DMS79 treated with DMSO at 0.1 percent for 48 hours (cell line): Measurements from ENCODE around the gene FER.
"Not testable (repeated sequence)": the region's sequence is repeated elsewhere in the genome, so short reads cannot be mapped to it uniquely, and the experiment has no call there.

ENCODE experiments used
- DNase-seq: peaks from one replicate; lab custom pipeline; 2025; lab: John Stamatoyannopoulos, UW

The FER gene

GRCh38 chr5:108747774-108748400, at the start of gene FER:
Gene FER (plus strand): TSS chr5:108747897. CDS start chr5:108798183, 50,286 bp downstream.
- no peak for DNase-seq

DNA sequence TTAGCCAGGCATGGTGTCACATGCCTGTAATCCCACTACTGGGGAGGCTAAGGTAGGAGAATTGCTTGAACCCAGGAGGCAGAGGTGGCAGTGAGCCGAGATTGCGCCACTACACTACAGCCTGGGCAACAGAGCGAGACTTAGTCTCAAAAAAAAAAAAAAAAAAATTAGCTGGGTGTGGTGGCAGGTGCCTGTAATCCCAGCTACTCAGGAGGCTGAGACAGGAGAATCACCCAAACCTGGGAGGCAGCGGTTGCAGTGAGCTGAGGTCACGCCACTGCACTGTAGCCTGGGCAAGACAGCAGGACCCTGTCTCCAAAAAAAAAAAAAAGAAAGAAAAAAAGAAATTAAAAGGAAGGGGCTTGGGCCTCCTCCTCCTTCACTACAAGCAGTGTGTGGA, 47.3 kb upstream of the FER start:
- DNase-seq, result not testable (repeated sequence)

DNA sequence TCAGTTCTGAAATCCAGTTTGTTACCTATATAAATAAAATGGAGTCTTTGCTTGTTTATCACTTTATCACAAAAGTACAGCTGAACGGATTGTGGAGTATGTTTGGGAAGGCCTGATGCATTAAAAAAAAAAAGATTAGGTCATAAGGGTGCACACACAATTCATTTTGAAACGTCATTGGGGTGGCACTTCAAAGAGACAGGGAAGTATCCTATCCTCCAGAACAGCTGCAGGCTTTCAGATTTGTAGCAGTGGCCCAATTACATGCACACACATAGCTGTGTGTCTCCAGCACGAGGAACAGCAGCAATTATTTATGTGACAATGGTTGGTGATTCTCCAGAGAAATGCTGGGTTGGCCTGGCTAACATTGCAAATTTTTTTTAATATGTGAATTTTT, 46.8 kb upstream of the FER start:
- DNase-seq, result peak; percentile 2

DNA sequence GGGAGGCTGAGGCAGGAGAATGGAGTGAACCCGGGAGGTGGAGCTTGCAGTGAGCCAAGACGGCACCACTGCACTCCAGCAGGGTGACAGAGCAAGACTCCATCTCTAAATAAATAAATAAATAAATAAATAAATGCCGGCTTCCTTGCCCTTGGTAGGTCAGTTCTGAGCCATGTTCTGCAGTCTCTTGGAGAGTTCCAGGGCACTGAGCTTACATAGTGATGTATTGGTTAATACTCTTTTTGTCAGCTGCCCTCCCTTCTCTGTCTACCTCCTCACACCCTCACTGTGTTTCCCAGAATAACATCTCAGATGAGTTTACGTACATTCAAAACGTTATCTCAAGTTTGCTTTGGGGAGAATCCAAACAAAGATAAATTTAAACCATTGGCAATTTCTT, 45.2 kb upstream of the FER start:
- DNase-seq, result no peak

- DNase-seq, result no peak
Observed at GRCh38 chr5:108703313-108703712, 44.4 kb upstream of the FER start.

DNA sequence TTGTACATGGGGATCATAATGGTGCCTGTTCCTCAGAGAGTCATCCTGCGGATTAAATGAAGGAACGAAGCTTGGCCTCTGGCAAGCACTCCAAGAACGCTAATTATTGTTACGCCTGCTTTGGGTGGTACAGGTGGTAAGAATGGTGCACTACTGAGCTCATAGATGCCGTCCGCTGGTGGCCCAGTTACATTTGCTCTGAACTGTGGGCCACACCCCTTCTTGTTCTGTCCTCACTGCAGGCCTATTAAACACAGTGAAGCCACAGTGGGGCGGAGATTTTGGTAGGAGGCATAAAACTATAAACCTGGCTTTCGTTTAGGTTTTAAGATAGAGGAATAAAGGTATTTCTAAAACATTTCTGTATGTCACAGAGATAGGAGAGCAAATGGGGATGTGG, 40.6 kb upstream of the FER start:
- no peak for DNase-seq

GRCh38 chr5:108711898-108712297, 35.8 kb upstream of the FER start:
- no peak for DNase-seq

GRCh38 chr5:108715408-108715807, 32.3 kb upstream of the FER start:
- no peak for DNase-seq

DNA sequence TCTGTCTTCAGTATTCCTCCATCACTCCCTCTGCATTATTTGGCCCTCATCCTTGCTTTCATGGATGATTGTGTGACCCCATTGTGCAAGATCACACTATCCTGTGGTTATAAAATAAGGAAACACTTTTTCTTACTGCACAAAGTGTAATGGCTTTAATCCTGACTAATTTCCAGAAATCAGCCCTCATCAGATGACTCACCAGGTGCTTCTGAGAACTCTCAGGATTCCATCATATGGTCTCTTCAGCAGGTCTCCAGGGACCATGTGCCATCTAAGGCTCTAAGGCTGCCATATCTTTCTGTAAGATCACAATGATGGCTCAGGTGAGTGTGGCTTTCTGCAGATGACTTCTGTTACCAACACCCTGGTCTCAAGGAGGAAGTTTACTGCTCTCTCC, 27.3 kb upstream of the FER start:
- DNase-seq, result no peak

DNA sequence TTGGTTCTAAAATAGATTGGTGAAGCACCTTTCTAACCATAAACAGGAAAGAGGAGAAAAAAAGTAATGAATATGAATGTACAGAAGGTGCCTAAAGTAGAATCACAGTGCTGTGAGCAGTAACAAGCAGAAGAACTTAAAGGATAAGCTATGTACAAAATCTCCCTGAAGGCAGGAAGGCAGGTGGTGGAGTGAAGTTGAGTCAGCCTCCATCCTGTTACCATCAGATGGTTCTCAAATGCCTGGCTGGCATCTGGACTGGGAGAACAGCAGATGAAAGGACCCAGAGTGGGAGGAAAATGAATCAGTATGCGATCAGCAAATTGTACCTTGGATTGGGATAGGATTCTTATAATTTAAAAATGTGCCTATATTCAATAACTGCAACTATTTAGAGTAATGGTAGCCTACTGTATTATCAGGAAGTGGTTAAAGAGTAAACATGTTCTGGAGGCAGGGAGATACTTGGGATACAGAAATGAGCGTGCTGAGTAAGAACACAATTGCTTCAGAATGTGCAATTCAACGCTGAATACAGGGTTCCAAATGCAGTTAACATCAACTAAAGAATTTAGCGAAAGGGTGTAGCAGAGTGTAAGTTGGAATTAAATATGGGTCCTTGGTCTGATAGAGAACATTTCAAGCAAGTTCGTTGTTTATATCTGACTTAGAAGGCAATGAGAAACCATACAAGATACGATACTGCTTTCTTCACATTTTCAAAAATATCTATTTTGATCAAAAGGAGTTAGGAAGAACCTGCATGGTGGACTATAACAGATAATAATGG, 21.1 kb upstream of the FER start:
- no peak for DNase-seq

- DNase-seq, result peak; percentile 55
Observed at GRCh38 chr5:108727236-108727650, 20.5 kb upstream of the FER start.

- DNase-seq, result peak; percentile 74
Observed at GRCh38 chr5:108727651-108728565, 19.8 kb upstream of the FER start.

DNA sequence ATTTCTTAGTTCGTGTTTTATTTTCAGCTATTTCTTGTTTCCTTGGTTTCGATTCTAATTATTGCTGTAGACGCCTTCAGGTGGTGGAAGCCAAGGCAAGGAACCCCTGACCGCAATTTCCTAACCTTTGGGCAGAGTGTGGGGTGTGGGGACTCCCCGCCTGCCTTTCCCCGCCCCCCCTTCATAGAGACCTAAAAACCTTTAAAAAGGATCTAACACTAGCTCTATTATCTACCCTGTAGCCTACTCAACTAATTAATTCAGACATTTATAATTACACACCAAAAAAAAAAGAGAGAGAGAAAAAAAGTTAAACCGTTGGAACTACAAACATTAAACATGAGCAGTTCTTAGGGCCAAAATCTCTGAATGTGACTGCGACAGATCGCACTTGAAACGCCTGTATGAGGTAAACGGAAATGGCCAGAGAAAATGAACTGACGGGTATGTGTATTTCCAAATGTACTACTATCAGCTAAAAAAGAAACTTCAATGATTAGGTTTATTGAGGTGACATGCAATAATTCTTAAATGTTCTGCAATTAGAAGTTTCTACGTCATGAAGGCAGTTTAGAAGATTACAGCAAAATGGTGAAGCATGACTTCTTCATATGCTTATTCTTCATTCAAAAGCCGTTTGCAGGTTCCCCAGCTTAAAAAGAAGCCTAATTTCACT, 19.0 kb upstream of the FER start:
- peak; percentile 10 for DNase-seq

- DNase-seq, result no peak
Observed at GRCh38 chr5:108729242-108729615, 18.5 kb upstream of the FER start.

DNA sequence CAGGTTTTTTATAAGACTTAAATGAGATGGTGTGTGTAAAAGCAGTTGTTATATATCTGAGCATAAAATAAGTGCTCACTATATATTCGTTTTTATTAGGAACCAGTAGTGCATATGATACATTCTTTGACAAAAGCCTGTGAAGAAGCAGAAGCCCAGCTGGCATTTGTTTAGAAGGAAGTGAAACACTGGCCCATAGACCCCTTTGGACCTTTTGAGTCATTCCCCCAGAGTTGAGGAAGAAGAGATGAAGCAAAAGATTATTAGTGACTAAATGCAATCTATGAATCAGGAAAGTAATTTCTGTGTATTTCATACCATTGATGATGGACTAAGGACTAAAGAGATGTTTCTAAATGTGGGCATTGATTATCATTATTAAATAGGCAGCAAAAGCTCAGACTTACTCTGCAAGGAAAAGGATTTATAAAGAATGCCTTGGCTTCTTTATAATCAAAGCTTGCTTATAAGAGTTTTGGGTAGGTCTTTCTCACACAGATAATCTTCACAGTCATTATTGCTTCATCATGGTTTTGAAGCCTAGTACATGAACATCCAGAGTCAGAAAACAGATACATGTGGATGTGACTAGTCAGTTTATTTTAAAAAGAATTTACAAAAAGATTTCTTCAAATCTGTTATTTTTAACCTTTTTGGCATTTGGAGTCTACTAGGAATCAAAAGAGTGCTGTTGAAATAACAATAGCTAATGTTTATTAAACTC, 16.9 kb upstream of the FER start:
- DNase-seq, result no peak

DNA sequence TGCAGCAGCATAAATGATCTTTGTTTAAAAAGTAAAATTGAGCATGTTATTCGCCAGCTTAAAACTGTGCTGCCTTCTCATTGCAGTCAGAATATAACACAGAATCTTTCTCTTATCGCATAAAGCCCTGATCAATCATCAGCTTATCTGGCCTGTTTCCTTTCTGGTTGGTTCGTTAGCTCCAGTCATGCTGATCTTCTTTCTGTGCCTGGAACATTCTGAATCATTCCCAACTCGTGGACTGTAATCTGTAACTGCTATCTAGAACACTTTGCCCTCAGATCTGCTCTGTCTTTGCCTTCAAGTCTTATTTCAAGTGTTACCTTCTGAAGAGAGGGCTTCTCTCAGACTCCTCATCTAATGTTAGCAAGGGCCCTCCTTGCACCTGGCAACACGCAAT, 11.9 kb upstream of the FER start:
- DNase-seq, result no peak

DNA sequence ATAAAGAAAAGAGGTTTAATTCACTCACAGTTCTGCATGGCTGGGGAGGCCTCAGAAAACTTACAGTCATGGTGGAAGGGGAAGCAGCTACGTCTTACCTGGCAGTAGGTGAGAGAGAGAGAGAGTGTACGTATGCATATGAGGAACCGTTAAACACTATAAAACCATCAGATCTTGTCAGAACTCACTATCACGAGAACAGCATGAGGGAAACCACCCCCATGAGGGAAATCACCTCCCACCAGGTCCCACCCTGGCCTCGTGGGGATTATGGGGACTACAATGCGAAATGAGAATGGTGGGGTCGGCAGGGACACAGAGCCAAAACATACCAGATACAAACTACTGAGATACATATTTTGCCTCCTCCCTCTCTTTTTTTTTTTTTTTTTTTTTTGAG, 10.8 kb upstream of the FER start:
- no peak for DNase-seq

DNA sequence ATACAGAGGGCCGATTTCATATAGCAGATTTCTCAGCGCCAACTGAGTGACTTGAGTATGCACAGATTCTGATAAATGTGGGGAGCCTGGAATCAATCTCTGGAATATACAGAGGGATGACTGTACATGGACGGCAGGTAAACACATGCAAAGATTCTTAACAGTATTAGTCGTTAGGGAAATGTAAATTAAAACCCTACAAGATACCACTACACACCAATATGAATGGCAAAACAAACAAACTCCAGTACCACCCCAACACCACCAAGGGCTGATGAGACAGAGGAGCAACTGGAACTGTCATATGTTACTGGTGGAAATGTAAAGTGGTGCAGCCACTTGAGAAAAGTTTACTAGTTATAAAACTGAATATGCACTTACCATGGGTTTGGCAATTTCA, 8.3 kb upstream of the FER start:
- DNase-seq, result no peak

- DNase-seq, result no peak
Observed at GRCh38 chr5:108739906-108740305, 7.8 kb upstream of the FER start.

DNA sequence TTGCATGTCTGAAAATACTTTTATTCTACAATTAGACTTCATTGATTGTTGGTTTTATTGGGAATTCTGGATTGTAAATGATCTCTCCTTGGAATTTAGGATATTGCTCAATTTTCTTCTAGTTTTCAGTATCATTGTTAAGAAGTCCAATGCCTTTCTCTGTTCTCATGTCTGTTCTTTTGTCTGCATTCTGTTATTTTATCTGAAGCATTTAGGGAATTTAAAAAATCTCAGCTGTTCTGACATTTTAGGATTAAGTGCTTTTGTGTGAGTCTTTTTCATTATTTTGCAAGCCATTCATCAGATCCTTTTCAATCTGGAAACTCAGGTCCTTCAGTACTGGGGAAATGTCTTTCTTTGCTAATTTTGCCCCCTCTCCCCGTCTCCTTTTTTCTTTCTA, 4.4 kb upstream of the FER start:
- DNase-seq, result no peak

DNA sequence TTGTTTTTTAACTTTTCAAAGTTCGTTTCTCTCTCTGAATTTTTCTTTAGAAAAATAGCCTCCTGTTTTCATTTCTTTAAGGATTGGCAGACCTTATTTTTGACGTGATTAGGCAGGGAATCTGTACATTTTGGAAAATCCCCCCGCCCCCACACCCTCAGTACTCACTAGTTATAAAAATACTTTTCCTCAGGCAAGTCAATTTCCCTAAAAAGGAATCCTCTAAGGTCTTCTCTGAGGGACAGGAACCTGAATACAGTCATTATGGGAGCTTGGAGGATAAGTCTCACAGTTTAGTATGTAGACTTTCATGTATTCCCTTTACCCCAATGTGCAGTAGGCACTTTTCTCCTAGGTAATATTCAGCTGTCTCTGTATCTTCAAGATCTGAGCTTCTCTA, 3.9 kb upstream of the FER start:
- no peak for DNase-seq
